Measurements from ENCODE around the gene CGN.

The CGN gene

DNA sequence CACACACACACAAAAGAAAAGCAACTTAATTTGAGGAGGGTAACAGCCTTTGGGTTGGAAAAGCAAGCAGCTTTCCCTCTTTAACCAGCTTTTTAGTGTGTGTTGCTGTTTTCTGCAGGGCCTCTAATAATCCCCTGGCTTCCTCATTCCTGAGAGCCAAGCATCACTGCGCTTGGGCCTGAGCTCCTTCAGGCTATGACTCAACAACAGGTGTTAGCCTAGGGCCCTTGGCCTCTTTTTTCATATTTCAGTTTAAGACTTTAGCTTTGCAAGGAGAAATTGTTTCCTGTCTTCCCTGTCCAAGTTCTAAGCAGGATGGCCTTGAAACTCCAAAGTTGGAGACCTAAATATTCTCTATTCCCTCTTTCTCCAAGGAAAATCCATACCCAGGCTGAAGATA, 74.4 kb downstream of the CGN start:
- no peak for DNase-seq (ENCODE audit: low read depth in 3 of 3, low spot score in 1 of 3)

All from stimulated activated CD4-positive, alpha-beta T cell treated with anti-CD3 and anti-CD28 coated beads, TNF-alpha, amount 100 ng/mL, for 1 hour (primary cell).